Caco-2 (cell line): Measurements from ENCODE around the gene FKBP1B. TPM values are rescaled to one million over a fixed set of nuclear protein-coding genes. Genes with fewer than 3 reads are reported as not detected.

Source experiments
- BruUV-seq: library from RNA; stranded (reverse); fragments of 400-500 nt; replicated peaks from 2 replicates; lab custom pipeline; 2021; lab: Mats Ljungman, UMichigan
- CTCF ChIA-PET: fragments of 300-600 bp; sonication (Branson Sonifier 250); formaldehyde crosslinking; loops from one replicate; lab custom pipeline; 2022; ENCODE audit warnings: antibody characterized with exemption; lab: Charles Lee
- POLR2A ChIA-PET: fragments of 300-600 bp; sonication (Branson Sonifier 250); formaldehyde crosslinking; loops from one replicate; lab custom pipeline; 2022; ENCODE audit warnings: antibody characterized with exemption; lab: Charles Lee
- DNase-seq, 2 experiments: peaks; one replicate each; pipeline versions ENCODE4 v3.0.0 to v3.0.0-alpha.2; 2020 to 2022
- H3K27me3 ChIP-seq: replicated peaks from 2 replicates; pipeline ENCODE4 v1.6.0; 2011; ENCODE audit warnings: low read length; ENCODE audit not compliant: control insufficient read depth, insufficient read depth
- H3K36me3 ChIP-seq: 2 replicates; pipeline ENCODE4 v1.5.1; 2011; ENCODE audit warnings: low read length; ENCODE audit not compliant: control insufficient read depth, insufficient read depth
- H3K4me1 ChIP-seq: fragments of 250-450 bp; sonication (Bioruptor Pico); 2 replicates; pipeline ENCODE4 v1.5.1; 2020; ENCODE audit warnings: mild to moderate bottlenecking
- H3K4me3 ChIP-seq: 2 replicates; pipeline ENCODE4 v1.5.1; 2011; ENCODE audit warnings: low read depth, mild to moderate bottlenecking, control low read depth, low read length
- H3K9me3 ChIP-seq: fragments of 250-450 bp; sonication (Bioruptor Pico); 2 replicates; pipeline ENCODE4 v1.5.1; 2020; ENCODE audit warnings: mild to moderate bottlenecking, moderate library complexity
- H3K27ac Mint-ChIP-seq: one replicate; pipeline ENCODE4 v1.8.0; 2022; ENCODE audit warnings: mixed read lengths; ENCODE audit not compliant: unreplicated experiment
- H3K27me3 Mint-ChIP-seq: one replicate; pipeline ENCODE4 v1.8.0; 2022; ENCODE audit warnings: mixed read lengths; ENCODE audit not compliant: insufficient read depth, unreplicated experiment
- H3K36me3 Mint-ChIP-seq: one replicate; pipeline ENCODE4 v1.8.0; 2022; ENCODE audit warnings: mild to moderate bottlenecking, mixed read lengths; ENCODE audit not compliant: insufficient read depth, unreplicated experiment
- H3K4me1 Mint-ChIP-seq: one replicate; pipeline ENCODE4 v1.8.0; 2022; ENCODE audit warnings: low read depth, mixed read lengths; ENCODE audit not compliant: unreplicated experiment
- H3K4me3 Mint-ChIP-seq: one replicate; pipeline ENCODE4 v1.8.0; 2022; ENCODE audit warnings: mild to moderate bottlenecking, moderate library complexity, mixed read lengths; ENCODE audit not compliant: unreplicated experiment
- H3K9me3 Mint-ChIP-seq: one replicate; pipeline ENCODE4 v1.8.0; 2022; ENCODE audit warnings: mixed read lengths; ENCODE audit not compliant: unreplicated experiment
- intact Hi-C: fragments of 100-400 bp; cut with micrococcal nuclease; formaldehyde crosslinking; loops from one replicate; pipeline ENCODE4 v1.10.0; 2022; ENCODE audit not compliant: unreplicated experiment
- total RNA-seq: library from RNA; stranded (reverse); gene quantifications from 2 replicates; pipeline ENCODE4 v1.2.3, GENCODE V29; 2022
- TF ChIP-seq, protein P1 (sequence below), 2 experiments: fragments of 200-600 bp in 1 of 2; IDR thresholded peaks; 1 replicate in 1 of 2; 2 replicates in 1 of 2; pipeline versions ENCODE4 v1.5.1 to v1.8.0; 2011 to 2022; ENCODE audit warnings: antibody characterized with exemption in 1 of 2, control low read depth in 1 of 2, inconsistent platforms in 1 of 2, low read depth in 1 of 2, low read length in 1 of 2, mild to moderate bottlenecking in 1 of 2, moderate library complexity in 1 of 2; ENCODE audit not compliant: insufficient read depth in 1 of 2, severe bottlenecking in 1 of 2, unreplicated experiment in 1 of 2

Gene FKBP1B
- total RNA-seq, 1 experiment from 2014 or later: 3.2 TPM

DNA sequence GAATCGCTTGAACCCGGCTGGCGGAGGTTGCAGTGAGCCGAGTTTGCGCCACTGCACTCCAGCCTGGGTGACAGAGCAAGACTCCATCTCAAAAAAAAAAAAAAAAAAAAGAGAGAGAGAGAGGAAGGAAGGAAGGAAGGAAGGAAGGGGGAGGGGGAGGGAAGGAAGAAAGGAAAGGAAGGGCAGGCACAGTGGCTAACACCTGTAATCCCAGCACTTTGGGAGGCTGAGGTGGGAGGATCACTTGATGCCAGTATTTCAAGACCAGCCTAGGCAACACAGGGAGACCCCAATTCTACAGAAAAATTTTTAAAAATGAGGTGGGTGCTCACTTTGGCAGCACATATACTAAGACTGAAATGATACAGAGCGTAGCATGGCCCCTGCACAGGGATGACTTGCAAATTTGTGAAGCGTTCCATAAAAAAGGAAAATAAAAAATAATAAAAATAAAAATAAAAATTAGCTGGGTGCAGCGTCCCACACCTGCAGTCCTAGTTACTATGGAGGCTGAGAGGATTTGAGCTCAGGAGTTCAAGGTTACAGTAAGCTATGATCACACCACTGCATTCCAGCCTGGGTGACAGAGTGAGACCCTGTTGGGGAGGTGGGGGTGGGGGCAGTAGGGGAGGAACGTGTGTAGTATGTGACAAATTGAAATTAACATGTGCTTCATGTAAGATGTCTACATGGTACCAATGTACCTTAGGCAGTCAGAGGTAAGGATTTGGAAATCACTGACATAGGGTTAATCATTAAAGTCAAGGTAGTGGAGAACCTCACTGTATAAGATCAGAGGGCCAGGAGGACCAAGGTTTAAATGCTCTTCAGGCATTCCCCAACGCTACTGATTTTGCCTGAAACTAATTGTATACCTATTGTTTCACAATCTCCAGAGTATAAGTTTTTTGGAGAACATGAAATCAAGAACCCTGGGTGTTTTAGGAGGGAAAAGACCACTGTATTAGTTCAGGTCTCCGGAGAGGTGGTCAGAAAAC is 3.7 kb upstream of the FKBP1B start:
- ChIA-PET CTCF (interaction anchor here (0.6 to 2.1 kb wide), 2 partner anchors 13 to 31 kb away, joined by 6 to 11 read pairs; partner anchors contain the start of gene SF3B6), POLR2A (no interaction called here)
- Mint-ChIP-seq H3K36me3 (no peaks in the 10 kb centered on the region), H3K9me3 (no peaks in the 10 kb centered on the region), H3K4me3 (peak overlapping the region; percentile 86), H3K4me1 (peaks cover 7% of the 10 kb centered on the region), H3K27me3 (no peaks in the 10 kb centered on the region), H3K27ac (no peak overlapping the region)
- Histone ChIP-seq H3K36me3 (no peaks in the 10 kb centered on the region), H3K4me1 (peaks cover 4% of the 10 kb centered on the region; the same call in 1 of the 2 replicates), H3K4me3 (peak overlapping the region; percentile 65), H3K27me3 (no peaks in the 10 kb centered on the region), H3K9me3 (no peaks in the 10 kb centered on the region)
- intact Hi-C loops: no loop called here
- no TSS peak for BruUV-seq
- DNase-seq: no peak
- TF ChIP-seq, protein P1, sequence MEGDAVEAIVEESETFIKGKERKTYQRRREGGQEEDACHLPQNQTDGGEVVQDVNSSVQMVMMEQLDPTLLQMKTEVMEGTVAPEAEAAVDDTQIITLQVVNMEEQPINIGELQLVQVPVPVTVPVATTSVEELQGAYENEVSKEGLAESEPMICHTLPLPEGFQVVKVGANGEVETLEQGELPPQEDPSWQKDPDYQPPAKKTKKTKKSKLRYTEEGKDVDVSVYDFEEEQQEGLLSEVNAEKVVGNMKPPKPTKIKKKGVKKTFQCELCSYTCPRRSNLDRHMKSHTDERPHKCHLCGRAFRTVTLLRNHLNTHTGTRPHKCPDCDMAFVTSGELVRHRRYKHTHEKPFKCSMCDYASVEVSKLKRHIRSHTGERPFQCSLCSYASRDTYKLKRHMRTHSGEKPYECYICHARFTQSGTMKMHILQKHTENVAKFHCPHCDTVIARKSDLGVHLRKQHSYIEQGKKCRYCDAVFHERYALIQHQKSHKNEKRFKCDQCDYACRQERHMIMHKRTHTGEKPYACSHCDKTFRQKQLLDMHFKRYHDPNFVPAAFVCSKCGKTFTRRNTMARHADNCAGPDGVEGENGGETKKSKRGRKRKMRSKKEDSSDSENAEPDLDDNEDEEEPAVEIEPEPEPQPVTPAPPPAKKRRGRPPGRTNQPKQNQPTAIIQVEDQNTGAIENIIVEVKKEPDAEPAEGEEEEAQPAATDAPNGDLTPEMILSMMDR (IDR thresholded peaks at IDR 0.05; ENCODE audit: insufficient read depth in 1 of 2, low read depth in 1 of 2, low read length in 1 of 2, severe bottlenecking in 1 of 2, unreplicated experiment in 1 of 2): no peak

GRCh38 chr2:24046599-24046929 is 3.0 kb upstream of the FKBP1B start:
- BruUV-seq: TSS peak; percentile 69
- Histone ChIP-seq H3K9me3 (no peaks in the 10 kb centered on the region), H3K27me3 (no peaks in the 10 kb centered on the region), H3K4me3 (peak overlapping the region; percentile 65), H3K36me3 (no peaks in the 10 kb centered on the region), H3K4me1 (peaks cover 4% of the 10 kb centered on the region; the same call in 1 of the 2 replicates)
- ChIA-PET POLR2A (interaction anchor here (1.4 to 1.7 kb wide), 2 partner anchors 30 to 37 kb away, joined by 15 to 47 read pairs; partner anchors contain the start of genes SF3B6 and TP53I3), CTCF (interaction anchor here (1.7 to 2.1 kb wide), 2 partner anchors 30 to 38 kb away, joined by 11 to 22 read pairs; partner anchors contain the start of genes SF3B6 and TP53I3)
- no peaks in the 10 kb centered on the region for H3K27me3 Mint-ChIP-seq
- peaks cover 7% of the 10 kb centered on the region for H3K4me1 Mint-ChIP-seq
- peak overlapping the region; percentile 30 for H3K27ac Mint-ChIP-seq
- TF ChIP-seq, protein P1 (IDR thresholded peaks at IDR 0.05; ENCODE audit: insufficient read depth in 1 of 2, low read depth in 1 of 2, low read length in 1 of 2, severe bottlenecking in 1 of 2, unreplicated experiment in 1 of 2): no peak
- intact Hi-C loops: no loop called here
- H3K4me3 Mint-ChIP-seq: peak overlapping the region; percentile 86
- H3K36me3 Mint-ChIP-seq: no peaks in the 10 kb centered on the region
- no peaks in the 10 kb centered on the region for H3K9me3 Mint-ChIP-seq
- no peak for DNase-seq
